ENCODE measurements around the gene PSME1.

PSME1 gene

GRCh38 chr14:24147761-24148428 is 11.9 kb downstream of the PSME1 start:
- no peak for DNase-seq

GRCh38 chr14:24149302-24149969 is 13.4 kb downstream of the PSME1 start:
- no peak for DNase-seq

- no peak for DNase-seq
Measured at GRCh38 chr14:24150061-24150460, 14.1 kb downstream of the PSME1 start.

- DNase-seq: no peak
Measured at GRCh38 chr14:24150567-24150966, 14.6 kb downstream of the PSME1 start.

- DNase-seq: no peak
Measured at GRCh38 chr14:24150993-24151392, 15.0 kb downstream of the PSME1 start.

GRCh38 chr14:24151404-24152080 is 15.5 kb downstream of the PSME1 start:
- no peak for DNase-seq

GRCh38 chr14:24155100-24155499 is 19.1 kb downstream of the PSME1 start:
- no peak for DNase-seq

- DNase-seq: no peak
Measured at GRCh38 chr14:24156840-24157239, 20.8 kb downstream of the PSME1 start.

GRCh38 chr14:24157331-24157730 is 21.3 kb downstream of the PSME1 start:
- no peak for DNase-seq

- DNase-seq: no peak
Measured at GRCh38 chr14:24159777-24160498, 23.9 kb downstream of the PSME1 start.

GRCh38 chr14:24160499-24160849 is 24.5 kb downstream of the PSME1 start:
- no peak for DNase-seq

GRCh38 chr14:24160850-24161804 is 25.1 kb downstream of the PSME1 start, which contains the start of gene IRF9:
TSS of gene IRF9 (plus strand) at chr14:24161265. CDS start at chr14:24162145, 880 bp downstream.
- DNase-seq: peak; percentile 89

- DNase-seq: no peak
Measured at GRCh38 chr14:24162093-24162492, 26.1 kb downstream of the PSME1 start.

GRCh38 chr14:24164518-24164991 is 28.6 kb downstream of the PSME1 start:
- DNase-seq: no peak

GRCh38 chr14:24165785-24166184 is 29.8 kb downstream of the PSME1 start:
- no peak for DNase-seq

GRCh38 chr14:24167469-24168114 is 31.6 kb downstream of the PSME1 start:
- no peak for DNase-seq

- DNase-seq: peak; percentile 96
Measured at GRCh38 chr14:24171422-24172260, 35.6 kb downstream of the PSME1 start, which contains the start of gene REC8. TSS of gene REC8 (plus strand) at chr14:24172080. CDS start at chr14:24172553, 473 bp downstream.

GRCh38 chr14:24172261-24172860 is 36.4 kb downstream of the PSME1 start:
- DNase-seq: no peak

- no peak for DNase-seq
Measured at GRCh38 chr14:24172871-24173281, 36.9 kb downstream of the PSME1 start.

GRCh38 chr14:24176599-24176998 is 40.6 kb downstream of the PSME1 start:
- DNase-seq: no peak
